Stimulated activated CD8-positive, alpha-beta memory T cell treated with anti-CD3 and anti-CD28 coated beads, Interleukin-7, amount 100 ng/mL, for 4 hours (primary cell): ENCODE results near the gene GLCE.
"Not testable (repeated sequence)": the region's sequence is repeated elsewhere in the genome, so short reads cannot be mapped to it uniquely, and the experiment has no call there.

Experiments
- DNase-seq, 2 donors: peaks; one replicate each; pipeline ENCODE4 v3.0.0-alpha.2; 2020; ENCODE audit warnings: low read depth in 2 of 2

GLCE gene

GRCh38 chr15:69159805-69160140 lies 662 bp upstream of the GLCE start:
- DNase-seq: no peak

- DNase-seq: peak in 1 of 2 donors; percentile 5
These were observed 843 bp downstream of the GLCE start for GRCh38 chr15:69161079-69161877.

GRCh38 chr15:69161878-69162213 lies 1.4 kb downstream of the GLCE start:
- no peak for DNase-seq

- DNase-seq: no peak
These were observed 2.8 kb downstream of the GLCE start for GRCh38 chr15:69163141-69163669.

- DNase-seq: no peak
These were observed 4.6 kb downstream of the GLCE start for GRCh38 chr15:69164807-69165636.

- no peak for DNase-seq
These were observed 5.2 kb downstream of the GLCE start for GRCh38 chr15:69165637-69166025.

- DNase-seq: no peak
These were observed 6.9 kb downstream of the GLCE start for GRCh38 chr15:69167218-69167846.

GRCh38 chr15:69168361-69168760 lies 7.9 kb downstream of the GLCE start:
- DNase-seq: not testable (repeated sequence)

GRCh38 chr15:69169540-69169939 lies 9.1 kb downstream of the GLCE start:
- not testable (repeated sequence) for DNase-seq

GRCh38 chr15:69170597-69170996 lies 10.2 kb downstream of the GLCE start:
- no peak for DNase-seq

- no peak for DNase-seq
These were observed 12.4 kb downstream of the GLCE start for GRCh38 chr15:69172847-69173246.

- no peak for DNase-seq
These were observed 15.1 kb downstream of the GLCE start for GRCh38 chr15:69175536-69175935.

- DNase-seq: no peak
These were observed 21.0 kb downstream of the GLCE start for GRCh38 chr15:69181424-69181823.

- DNase-seq: no peak
These were observed 24.8 kb downstream of the GLCE start for GRCh38 chr15:69185216-69185615.

GRCh38 chr15:69185706-69186105 lies 25.3 kb downstream of the GLCE start:
- no peak for DNase-seq

GRCh38 chr15:69189157-69189556 lies 28.7 kb downstream of the GLCE start:
- DNase-seq: no peak

- DNase-seq: no peak
These were observed 29.7 kb downstream of the GLCE start for GRCh38 chr15:69190091-69190490.

- no peak for DNase-seq
These were observed 30.1 kb downstream of the GLCE start for GRCh38 chr15:69190504-69190903.

- DNase-seq: no peak
These were observed 33.8 kb downstream of the GLCE start for GRCh38 chr15:69194025-69194827.

- DNase-seq: no peak
These were observed 34.4 kb downstream of the GLCE start for GRCh38 chr15:69194854-69195253.

- no peak for DNase-seq
These were observed 40.7 kb downstream of the GLCE start for GRCh38 chr15:69200832-69201745.
